UCSD-AML1 (cell line): Measurements from ENCODE around the gene PPP1R12C.

Source experiments
- DNase-seq: peaks from one replicate; lab custom pipeline; 2025; ENCODE audit not compliant: unreplicated experiment; lab: John Stamatoyannopoulos, UW

The PPP1R12C gene

GRCh38 chr19:55146705-55147273, 29.4 kb upstream of the PPP1R12C start:
- DNase-seq: peak; percentile 84

GRCh38 chr19:55146078-55146704, 28.8 kb upstream of the PPP1R12C start:
- peak; percentile 90 for DNase-seq

GRCh38 chr19:55145232-55145631, 27.8 kb upstream of the PPP1R12C start:
- DNase-seq: no peak

- DNase-seq: no peak
Measured at GRCh38 chr19:55141696-55142095, 24.3 kb upstream of the PPP1R12C start.

- no peak for DNase-seq
Measured at GRCh38 chr19:55137915-55138314, 20.5 kb upstream of the PPP1R12C start.

GRCh38 chr19:55136399-55137102, 19.1 kb upstream of the PPP1R12C start:
- DNase-seq: no peak

GRCh38 chr19:55134736-55135135, 17.3 kb upstream of the PPP1R12C start:
- DNase-seq: no peak

- DNase-seq: no peak
Measured at GRCh38 chr19:55133639-55134444, 16.4 kb upstream of the PPP1R12C start.

- no peak for DNase-seq
Measured at GRCh38 chr19:55132453-55133129, 15.2 kb upstream of the PPP1R12C start.

GRCh38 chr19:55131421-55131820, 14.0 kb upstream of the PPP1R12C start:
- no peak for DNase-seq

- DNase-seq: no peak
Measured at GRCh38 chr19:55119053-55119452, 1.6 kb upstream of the PPP1R12C start.

- peak; percentile 54 for DNase-seq
Measured at GRCh38 chr19:55118401-55118991, 1.1 kb upstream of the PPP1R12C start.

- peak; percentile 98 for DNase-seq
Measured at GRCh38 chr19:55117663-55118391, 390 bp upstream of the PPP1R12C start.

GRCh38 chr19:55116232-55116858, 1.1 kb downstream of the PPP1R12C start:
- peak; percentile 68 for DNase-seq

GRCh38 chr19:55115446-55116065, 1.9 kb downstream of the PPP1R12C start:
- DNase-seq: no peak

GRCh38 chr19:55114566-55115145, 2.8 kb downstream of the PPP1R12C start:
- DNase-seq: no peak

- DNase-seq: no peak
Measured at GRCh38 chr19:55113570-55114039, 3.8 kb downstream of the PPP1R12C start.

- DNase-seq: no peak
Measured at GRCh38 chr19:55112777-55113569, 4.5 kb downstream of the PPP1R12C start.
